ENCODE measurements around the gene GAK. TPM values are rescaled to one million over a fixed set of nuclear protein-coding genes. Genes with fewer than 3 reads are reported as not detected.

Gene GAK
- polyA plus RNA-seq, 1 donor from 2014 or later = 58.8 TPM

DNA sequence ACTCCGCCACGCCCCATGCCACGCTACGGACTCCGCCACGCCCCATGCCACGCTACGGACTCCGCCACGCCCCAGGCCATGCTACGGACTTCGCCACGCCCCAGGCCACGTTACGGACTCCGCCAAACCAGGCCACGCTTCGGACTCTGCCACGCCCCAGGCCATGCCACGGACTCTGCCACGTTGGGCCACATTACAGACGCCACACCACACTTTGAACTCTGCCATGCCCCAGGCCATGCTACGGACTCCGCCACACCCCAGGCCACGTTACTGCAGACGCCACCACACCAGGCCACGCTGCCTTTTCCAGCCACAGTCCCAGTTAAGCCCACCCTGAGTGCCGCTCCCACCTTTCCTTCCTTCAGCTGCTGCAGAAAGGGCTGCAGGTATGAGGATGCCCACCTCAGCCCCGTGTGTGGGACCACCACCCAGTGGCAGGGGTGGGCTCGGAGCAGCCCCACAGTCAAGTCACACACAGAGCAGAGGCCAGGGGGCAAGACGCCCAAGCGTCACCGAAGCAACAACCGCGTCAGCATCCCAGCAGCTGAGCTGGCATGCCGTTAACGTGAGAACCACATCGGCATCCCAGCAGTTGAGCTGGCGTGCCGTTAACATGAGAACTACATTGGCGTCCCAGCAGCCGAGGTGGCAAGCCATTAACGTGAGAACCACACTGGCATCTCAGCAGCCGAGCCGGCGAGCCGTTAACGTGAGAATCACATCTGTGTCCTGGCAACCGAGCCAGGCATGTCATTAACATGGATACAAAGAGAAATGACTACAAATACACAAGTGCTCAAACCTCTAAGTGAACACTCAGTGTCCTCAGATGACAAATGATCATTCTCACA is 26.4 kb downstream of the GAK start:
- Histone ChIP-seq H3K9me2 (ENCODE audit: insufficient read depth, low read length) (no peaks in the 10 kb centered on the region), H3K9me3 (ENCODE audit: low read length) (no peaks in the 10 kb centered on the region), H3K36me3 (ENCODE audit: insufficient read depth, low read length) (no peaks in the 10 kb centered on the region), H2AFZ (ENCODE audit: low read depth, low read length) (no peak overlapping the region), H3K9ac (ENCODE audit: low read length) (no peak overlapping the region), H3K4me2 (ENCODE audit: low read length) (no peak overlapping the region), H3K27ac (ENCODE audit: low read length) (no peak overlapping the region), H4K20me1 (ENCODE audit: insufficient read depth) (no peaks in the 10 kb centered on the region), H3F3A (ENCODE audit: insufficient read depth, low read length, poor library complexity, severe bottlenecking) (no peaks in the 10 kb centered on the region), H3K79me2 (replicated peaks; ENCODE audit: insufficient read depth, low read length) (no peaks in the 10 kb centered on the region), H3K27me3 (ENCODE audit: insufficient read depth, low read depth, low read length) (no peaks in the 10 kb centered on the region), H3K4me3 (ENCODE audit: low read length) (no peak overlapping the region)
- no peak for TF ChIP-seq MXI1 (conservative IDR thresholded peaks at IDR 0.05; ENCODE audit: poor library complexity, severe bottlenecking)
- no peak for TF ChIP-seq RAD21 (conservative IDR thresholded peaks at IDR 0.05)
- TF ChIP-seq TAF1 (IDR thresholded peaks at IDR 0.05; ENCODE audit: low read depth) = no peak
- TF ChIP-seq POLR2AphosphoS5 (IDR thresholded peaks at IDR 0.05) = no peak
- TF ChIP-seq, protein P1, sequence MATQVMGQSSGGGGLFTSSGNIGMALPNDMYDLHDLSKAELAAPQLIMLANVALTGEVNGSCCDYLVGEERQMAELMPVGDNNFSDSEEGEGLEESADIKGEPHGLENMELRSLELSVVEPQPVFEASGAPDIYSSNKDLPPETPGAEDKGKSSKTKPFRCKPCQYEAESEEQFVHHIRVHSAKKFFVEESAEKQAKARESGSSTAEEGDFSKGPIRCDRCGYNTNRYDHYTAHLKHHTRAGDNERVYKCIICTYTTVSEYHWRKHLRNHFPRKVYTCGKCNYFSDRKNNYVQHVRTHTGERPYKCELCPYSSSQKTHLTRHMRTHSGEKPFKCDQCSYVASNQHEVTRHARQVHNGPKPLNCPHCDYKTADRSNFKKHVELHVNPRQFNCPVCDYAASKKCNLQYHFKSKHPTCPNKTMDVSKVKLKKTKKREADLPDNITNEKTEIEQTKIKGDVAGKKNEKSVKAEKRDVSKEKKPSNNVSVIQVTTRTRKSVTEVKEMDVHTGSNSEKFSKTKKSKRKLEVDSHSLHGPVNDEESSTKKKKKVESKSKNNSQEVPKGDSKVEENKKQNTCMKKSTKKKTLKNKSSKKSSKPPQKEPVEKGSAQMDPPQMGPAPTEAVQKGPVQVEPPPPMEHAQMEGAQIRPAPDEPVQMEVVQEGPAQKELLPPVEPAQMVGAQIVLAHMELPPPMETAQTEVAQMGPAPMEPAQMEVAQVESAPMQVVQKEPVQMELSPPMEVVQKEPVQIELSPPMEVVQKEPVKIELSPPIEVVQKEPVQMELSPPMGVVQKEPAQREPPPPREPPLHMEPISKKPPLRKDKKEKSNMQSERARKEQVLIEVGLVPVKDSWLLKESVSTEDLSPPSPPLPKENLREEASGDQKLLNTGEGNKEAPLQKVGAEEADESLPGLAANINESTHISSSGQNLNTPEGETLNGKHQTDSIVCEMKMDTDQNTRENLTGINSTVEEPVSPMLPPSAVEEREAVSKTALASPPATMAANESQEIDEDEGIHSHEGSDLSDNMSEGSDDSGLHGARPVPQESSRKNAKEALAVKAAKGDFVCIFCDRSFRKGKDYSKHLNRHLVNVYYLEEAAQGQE (IDR thresholded peaks at IDR 0.05; ENCODE audit: borderline replicate concordance) = no peak
- no peak for TF ChIP-seq EP300 (conservative IDR thresholded peaks at IDR 0.05; ENCODE audit: poor library complexity, severe bottlenecking)
- TF ChIP-seq, protein P2, sequence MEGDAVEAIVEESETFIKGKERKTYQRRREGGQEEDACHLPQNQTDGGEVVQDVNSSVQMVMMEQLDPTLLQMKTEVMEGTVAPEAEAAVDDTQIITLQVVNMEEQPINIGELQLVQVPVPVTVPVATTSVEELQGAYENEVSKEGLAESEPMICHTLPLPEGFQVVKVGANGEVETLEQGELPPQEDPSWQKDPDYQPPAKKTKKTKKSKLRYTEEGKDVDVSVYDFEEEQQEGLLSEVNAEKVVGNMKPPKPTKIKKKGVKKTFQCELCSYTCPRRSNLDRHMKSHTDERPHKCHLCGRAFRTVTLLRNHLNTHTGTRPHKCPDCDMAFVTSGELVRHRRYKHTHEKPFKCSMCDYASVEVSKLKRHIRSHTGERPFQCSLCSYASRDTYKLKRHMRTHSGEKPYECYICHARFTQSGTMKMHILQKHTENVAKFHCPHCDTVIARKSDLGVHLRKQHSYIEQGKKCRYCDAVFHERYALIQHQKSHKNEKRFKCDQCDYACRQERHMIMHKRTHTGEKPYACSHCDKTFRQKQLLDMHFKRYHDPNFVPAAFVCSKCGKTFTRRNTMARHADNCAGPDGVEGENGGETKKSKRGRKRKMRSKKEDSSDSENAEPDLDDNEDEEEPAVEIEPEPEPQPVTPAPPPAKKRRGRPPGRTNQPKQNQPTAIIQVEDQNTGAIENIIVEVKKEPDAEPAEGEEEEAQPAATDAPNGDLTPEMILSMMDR (IDR thresholded peaks at IDR 0.05; ENCODE audit: poor library complexity, severe bottlenecking) = no peak
- no peak for TF ChIP-seq EZH2 (IDR thresholded peaks at IDR 0.05; ENCODE audit: borderline replicate concordance, insufficient read depth, low read length, poor library complexity, severe bottlenecking)
- no peak for TF ChIP-seq SMC3 (conservative IDR thresholded peaks at IDR 0.05; ENCODE audit: poor library complexity)

DNA sequence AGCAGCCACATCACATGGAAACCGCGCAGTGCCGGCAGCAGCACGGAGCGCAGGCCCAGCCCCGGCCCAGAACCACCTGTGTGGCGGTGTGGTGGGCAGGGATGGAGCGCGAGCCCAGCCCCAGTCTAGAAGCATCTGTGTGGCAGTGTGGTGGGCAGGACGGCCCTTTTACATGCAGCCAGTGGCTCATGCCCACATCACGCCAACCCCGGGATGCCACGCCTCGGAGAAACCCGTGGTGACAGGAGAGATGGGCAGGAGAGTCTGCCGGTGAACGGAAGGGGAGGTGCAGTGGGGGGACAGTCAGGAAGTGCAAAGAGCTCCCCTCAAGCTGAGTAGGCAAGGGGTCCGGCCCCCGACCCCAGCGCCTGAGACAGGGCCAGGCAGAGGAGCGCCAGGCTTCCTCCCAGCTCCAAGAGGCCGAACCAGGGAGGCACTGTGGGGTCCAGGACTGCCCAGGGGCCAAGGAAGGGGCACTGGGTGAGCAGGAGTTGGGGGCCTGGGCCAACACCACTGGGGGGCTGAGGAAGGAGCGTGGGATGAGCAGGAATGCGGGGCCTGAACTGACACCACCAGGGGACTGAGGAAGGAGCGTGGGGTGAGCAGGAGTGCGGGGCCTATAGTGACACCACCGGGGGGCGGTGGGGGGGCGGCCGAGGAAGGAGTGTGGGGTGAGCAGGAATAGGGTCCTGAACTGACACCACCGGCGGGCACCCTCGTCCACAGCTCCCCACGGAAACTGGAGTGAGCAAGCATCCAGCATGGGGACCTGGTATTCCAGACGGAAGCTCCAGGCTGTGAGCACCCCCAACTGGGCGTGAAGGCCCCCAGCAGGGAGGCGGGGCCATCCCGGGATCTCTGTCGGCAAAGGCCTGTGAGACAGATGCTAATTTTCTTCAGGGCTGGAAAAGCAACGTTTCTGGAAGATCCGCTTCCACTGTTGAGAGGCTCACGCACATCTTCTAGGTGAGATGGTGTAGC is 28.8 kb downstream of the GAK start:
- Histone ChIP-seq H3K36me3 (ENCODE audit: insufficient read depth, low read length) (no peaks in the 10 kb centered on the region), H3K9ac (ENCODE audit: low read length) (no peak overlapping the region), H3K79me2 (replicated peaks; ENCODE audit: insufficient read depth, low read length) (no peaks in the 10 kb centered on the region), H3K4me3 (ENCODE audit: low read length) (no peak overlapping the region), H3K27me3 (ENCODE audit: insufficient read depth, low read depth, low read length) (no peaks in the 10 kb centered on the region), H3F3A (ENCODE audit: insufficient read depth, low read length, poor library complexity, severe bottlenecking) (no peaks in the 10 kb centered on the region), H2AFZ (ENCODE audit: low read depth, low read length) (no peak overlapping the region), H3K27ac (ENCODE audit: low read length) (no peak overlapping the region), H3K4me2 (ENCODE audit: low read length) (no peak overlapping the region), H3K9me3 (ENCODE audit: low read length) (no peaks in the 10 kb centered on the region), H4K20me1 (ENCODE audit: insufficient read depth) (no peaks in the 10 kb centered on the region), H3K9me2 (ENCODE audit: insufficient read depth, low read length) (no peaks in the 10 kb centered on the region)
- TF ChIP-seq SMC3 (conservative IDR thresholded peaks at IDR 0.05; ENCODE audit: poor library complexity) (no peak), RAD21 (conservative IDR thresholded peaks at IDR 0.05) (no peak), MXI1 (conservative IDR thresholded peaks at IDR 0.05; ENCODE audit: poor library complexity, severe bottlenecking) (no peak), TAF1 (IDR thresholded peaks at IDR 0.05; ENCODE audit: low read depth) (no peak), EP300 (conservative IDR thresholded peaks at IDR 0.05; ENCODE audit: poor library complexity, severe bottlenecking) (no peak), EZH2 (IDR thresholded peaks at IDR 0.05; ENCODE audit: borderline replicate concordance, insufficient read depth, low read length, poor library complexity, severe bottlenecking) (no peak), POLR2AphosphoS5 (IDR thresholded peaks at IDR 0.05) (no peak)
- TF ChIP-seq, protein P1 (IDR thresholded peaks at IDR 0.05; ENCODE audit: borderline replicate concordance) = no peak
- TF ChIP-seq, protein P2 (IDR thresholded peaks at IDR 0.05; ENCODE audit: poor library complexity, severe bottlenecking) = no peak
